NCI-H1105 treated with DMSO at 0.1 percent for 48 hours (cell line): ENCODE results near the gene ADAP1.

Experiments used
- DNase-seq: peaks from one replicate; lab custom pipeline; 2025; lab: John Stamatoyannopoulos, UW

Gene ADAP1

DNA sequence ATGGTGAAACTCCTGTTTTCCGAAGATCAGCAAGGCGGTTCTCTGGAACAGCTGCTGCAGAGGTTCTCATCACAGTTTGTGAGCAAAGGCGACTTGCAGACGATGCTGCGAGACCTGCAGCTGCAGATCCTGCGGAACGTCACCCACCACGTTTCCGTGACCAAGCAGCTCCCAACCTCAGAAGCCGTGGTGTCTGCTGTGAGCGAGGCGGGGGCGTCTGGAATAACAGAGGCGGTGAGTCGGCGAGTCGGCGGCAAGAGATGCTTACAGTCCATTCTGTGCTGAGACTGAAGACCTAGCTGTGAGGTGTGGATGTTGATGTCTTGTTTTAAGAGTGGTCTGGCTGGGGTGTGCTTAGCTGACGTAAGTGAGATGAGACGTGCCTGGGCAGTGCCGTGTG is 94.3 kb downstream of the ADAP1 start:
- DNase-seq = no peak

DNA sequence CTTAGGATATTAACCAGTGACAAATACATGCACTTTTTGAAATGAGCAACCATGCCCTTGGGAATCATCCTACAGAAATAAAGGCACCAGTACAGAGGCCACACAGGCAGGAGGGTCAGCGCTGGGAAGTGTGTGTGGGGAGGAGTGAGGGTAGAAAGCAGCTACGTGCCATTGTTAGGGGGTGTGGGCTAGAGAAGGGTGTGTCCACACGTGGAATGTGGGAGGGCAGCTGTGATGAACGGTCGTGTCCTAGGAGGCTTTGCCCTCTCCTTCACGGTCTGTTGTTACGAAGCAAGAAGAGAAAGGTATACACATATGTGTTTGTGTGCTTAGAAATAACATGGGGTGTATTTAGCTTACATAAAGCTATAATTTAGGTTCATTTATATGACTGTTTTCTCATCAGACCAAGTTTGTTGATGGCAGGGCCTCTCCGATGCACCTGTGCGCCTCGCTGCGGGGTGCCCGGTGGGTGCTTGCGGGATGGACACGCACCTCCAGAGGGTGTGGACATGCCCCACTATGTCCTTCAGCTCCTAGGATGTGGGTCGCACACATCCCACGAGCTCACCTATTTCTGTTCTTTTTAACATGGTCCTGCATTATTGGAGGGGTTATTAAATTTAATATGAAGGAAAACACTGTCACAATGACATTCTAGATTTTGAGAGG is 95.0 kb downstream of the ADAP1 start:
- no peak for DNase-seq

DNA sequence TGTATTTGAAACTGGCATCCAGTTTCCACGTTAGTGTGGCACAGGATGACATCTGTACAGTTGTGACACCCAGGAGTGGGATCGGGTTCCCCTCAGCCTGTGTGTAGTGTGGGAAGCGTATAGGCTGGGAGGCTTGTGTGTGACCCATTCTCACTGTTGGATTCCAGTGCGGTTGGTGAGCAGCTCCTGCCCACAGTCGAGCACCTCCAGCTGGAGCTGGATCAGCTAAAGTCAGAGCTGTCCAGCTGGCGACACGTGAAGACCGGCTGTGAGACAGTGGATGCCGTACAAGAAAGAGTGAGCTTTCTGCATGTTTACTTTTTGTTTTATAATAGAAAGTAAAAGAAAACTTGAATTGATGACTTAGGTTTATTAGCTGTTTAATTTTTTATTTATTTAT is 96.8 kb downstream of the ADAP1 start:
- DNase-seq = no peak

DNA sequence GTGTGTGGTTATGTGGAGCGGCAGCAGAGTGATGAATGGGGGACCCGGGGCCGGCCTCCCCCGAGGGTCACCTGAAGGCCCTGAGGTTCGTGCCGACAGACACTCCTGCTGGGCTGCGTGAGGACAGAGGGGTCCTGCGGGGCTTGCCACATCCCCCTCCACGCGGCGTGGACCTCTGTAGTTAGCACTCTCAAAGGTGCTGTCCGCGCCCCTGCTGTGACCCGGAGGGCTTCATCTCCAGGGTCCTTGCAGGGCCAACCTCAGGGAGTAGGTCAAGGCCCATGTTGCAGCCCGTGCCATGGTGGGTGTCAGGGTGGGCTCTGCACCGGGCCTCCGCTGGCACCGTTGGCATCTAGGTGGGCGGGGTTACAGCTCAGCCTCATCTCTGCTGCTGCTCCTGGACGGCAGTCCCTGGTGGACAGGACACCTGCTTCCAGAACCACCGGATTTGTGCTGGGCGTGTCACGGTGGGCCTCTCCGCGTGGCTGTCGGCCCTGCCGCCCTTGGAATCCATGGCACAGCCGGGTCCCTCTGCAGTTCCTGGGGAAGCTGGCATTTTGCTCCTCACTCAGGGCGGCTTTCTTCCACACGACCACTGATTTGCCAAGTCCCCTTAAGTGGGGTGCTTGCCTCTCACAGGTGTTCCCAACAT is 97.9 kb downstream of the ADAP1 start:
- no peak for DNase-seq

DNA sequence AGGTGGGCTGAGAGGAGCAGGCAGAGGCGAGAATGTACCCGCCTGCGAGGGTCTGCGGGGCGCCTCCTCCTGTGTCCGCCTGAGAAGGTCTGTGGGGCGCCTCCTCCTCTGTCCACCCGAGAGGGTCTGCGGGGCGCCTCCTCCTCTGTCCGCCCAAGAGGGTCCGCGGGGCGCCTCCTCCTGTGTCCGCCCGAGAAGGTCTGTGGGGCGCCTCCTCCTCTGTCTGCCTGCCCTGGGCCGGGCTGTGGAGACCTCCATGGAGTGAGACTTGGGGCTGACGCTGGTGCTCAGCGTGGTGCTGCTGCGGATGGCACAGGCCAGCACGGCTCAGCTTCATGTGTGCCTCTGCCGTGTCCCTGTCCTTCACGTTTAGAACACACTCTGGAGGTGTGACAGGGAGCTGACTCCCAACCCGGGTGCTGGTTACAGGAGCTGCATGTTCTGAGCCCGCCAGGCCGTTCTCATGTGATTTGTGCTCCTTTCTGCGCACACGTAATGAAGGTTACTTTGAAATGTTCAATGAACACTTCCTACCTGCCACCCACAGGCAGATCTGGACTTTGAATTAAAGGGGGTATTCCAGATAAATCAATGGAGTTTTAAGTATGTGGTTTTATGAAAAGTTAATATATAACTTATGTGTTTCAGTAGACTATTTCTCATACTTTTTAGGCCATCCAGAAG is 98.7 kb downstream of the ADAP1 start:
- no peak for DNase-seq

DNA sequence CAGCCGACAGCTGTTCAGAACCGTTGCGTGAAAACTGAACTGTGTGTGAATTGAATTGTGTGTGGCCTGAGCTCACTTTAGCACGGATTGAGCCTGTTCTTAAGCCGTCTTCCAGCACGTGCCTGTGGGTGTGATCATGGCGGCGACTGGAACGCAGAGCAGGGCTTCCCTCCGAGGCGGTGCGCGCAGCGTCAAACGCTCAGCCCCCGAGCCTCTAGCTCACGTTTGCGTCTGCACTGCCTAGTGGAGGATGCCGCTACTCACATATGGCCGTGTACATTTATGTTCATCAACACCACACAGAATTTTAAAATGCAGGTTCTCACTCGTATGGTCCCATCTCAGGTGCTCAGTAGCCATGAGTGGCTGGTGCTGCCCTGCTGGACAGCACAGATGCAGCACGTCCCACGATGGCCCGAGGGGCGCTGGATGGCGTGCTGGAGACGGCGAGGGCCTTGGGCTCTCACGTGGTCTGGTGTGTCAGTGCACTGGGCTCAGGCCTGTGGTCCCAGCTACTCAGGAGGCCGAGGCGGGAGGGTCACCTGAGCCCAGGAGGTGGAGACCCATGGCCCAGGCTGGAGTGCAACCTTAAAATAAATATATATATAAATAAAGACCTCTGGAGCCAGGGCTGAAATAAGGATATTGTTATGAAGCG is 100.2 kb downstream of the ADAP1 start:
- DNase-seq = no peak

DNA sequence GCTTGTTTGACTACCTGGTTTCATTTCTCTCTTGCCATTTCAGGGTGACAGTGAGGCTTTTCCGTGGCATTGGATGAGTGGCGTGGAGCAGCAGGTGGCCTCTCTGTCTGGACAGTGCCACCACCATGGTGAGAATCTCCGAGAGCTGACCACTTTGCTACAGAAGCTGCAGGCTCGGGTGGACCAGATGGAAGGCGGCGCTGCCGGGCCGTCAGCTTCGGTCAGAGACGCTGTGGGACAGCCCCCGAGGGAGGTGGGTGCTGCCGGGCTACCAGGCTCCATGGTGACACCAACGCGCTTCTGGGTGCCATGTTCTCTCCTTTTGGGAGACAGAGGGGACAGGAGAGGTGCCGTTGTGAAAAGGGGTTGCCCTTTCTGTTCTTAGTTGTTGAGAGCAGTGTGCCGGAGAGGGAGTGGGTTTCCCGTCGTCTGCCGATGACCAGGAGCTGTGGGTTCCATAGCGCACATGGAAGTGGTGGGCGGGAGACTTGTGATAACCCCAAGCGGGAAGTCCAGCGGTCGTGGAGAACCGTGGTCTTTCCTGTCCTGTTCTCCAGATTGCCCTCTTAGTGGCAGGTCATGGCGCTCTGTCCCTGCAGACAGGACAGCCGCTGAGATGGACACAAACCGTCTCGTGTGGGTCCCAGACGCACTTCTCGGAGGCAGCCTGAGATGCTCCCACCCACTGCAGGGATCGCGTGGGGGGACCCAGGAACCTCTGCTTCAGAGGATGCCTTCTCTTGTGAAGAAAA is 100.9 kb downstream of the ADAP1 start:
- no peak for DNase-seq

DNA sequence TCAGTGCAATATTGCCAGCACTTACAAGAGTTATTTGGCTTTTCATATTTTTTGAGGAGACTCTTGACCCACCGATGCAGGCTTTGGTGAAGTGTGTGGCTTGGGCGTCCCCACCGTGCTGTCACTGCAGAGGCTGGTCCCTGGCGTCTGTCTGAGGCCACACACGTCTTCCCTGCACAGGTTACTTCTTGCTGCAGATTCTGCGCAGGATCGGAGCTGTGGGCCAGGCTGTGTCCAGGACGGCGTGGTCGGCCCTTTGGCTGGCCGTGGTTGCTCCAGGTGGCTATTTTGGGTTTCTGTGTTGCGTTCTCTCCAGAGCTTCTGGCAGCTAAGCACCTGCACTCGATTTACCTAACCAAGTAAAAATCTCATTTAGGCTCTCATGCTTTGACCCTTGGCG is 103.3 kb downstream of the ADAP1 start:
- DNase-seq = no peak

DNA sequence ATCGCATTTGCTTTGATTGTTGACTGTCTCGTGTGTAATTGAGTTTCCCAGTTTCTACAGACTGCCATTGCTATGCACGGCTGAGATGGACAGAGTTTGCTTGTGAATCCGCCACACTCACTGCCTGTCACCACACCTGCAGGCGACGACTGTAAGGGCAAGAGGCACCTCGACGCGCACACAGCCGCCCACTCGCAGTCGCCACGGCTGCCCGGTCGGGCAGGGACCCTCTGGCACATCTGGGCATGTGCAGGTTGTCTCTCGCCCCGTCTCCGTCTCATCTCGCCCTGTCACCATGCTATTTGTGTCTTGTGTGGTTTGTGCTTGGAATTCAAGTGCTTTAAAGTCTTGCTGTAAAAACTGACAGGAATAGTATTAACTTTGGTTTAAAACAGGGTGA is 104.7 kb downstream of the ADAP1 start:
- no peak for DNase-seq

DNA sequence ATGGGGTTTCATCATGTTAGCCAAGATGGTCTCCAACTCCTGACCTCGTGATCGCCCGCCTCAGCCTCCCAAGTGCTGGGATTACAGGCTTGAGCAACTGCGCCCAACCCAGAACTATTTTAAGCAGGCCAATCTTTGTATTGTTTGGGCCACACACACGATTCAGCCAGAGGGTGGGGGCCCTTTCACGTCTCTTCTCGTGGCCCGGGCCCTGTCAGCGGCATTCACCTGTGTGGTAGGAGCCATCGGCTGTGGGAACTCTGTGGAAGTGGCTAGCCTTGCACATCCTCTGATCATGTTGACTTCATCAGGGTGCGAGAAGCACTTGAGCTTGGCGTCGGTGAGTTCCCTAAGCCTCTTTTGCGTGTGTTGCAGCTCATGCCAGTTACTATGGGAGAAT is 105.3 kb downstream of the ADAP1 start:
- DNase-seq = no peak
